GM18873 (cell line): ENCODE measurements around the gene ZC3H13.

ENCODE experiments used
- ATAC-seq: cut with Tn5 transposase; IDR thresholded peaks from one replicate; pipeline ENCODE4 v1.9.1; 2021; ENCODE audit warnings: mild to moderate bottlenecking, moderate library complexity, moderate number of reproducible peaks; ENCODE audit not compliant: unreplicated experiment, low FRiP score

The ZC3H13 gene

DNA sequence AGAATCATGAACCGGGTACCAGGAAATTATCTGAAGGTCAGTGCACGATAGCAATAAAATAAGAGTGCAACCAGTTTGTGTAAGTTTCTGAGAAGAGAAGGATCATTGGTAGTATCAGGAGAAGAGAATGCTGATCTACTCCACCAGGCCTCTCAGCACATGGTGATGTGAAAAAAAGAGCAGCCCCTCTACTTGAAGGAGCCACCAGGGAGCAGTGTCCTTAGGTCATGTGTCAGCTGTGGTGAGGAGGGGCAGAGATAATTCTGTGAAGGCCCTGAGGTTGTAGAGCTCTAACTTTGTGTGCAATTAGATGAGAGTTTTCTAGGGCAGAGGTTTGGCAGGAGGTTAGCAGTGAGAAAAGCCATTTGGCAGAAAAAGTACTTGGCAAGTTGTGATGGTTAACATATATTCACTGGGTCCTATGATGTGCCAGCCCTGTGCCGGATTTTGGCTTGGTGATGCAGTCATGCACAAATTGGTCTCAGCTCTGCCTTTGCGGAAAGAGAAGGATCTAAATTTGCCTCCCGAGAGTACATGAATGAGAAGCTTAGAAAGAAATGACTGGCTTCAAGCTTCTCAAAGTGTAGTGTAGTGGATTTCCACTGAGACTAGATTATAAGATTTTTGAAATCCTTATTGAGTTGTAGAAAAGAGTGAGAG lies 19.2 kb upstream of the ZC3H13 start:
- ATAC-seq = peak; percentile 89

DNA sequence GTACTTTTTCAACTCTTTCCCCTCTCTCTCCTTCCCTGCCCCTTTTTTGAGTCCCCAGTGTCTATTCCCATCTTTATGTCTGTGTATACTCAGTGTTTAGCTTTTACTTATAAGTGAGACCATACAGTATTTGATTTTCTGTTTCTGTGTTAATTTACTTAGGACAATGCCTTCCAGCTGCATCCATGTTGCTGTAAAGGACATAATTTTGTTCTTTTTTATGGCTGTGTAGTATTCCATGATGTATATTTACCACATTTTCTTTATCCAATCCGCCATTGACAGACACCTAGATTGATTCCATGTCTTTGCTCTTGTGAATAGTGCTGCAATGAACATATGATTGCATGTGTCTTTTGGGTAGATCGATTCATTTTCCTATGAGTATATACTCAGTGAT lies 10.7 kb upstream of the ZC3H13 start:
- ATAC-seq = no peak

GRCh38 chr13:46062185-46062584 lies 9.6 kb upstream of the ZC3H13 start:
- ATAC-seq = no peak

- no peak for ATAC-seq
These were observed 6.9 kb upstream of the ZC3H13 start for GRCh38 chr13:46059405-46059804.

- no peak for ATAC-seq
These were observed 5.7 kb upstream of the ZC3H13 start for GRCh38 chr13:46058268-46058667.

DNA sequence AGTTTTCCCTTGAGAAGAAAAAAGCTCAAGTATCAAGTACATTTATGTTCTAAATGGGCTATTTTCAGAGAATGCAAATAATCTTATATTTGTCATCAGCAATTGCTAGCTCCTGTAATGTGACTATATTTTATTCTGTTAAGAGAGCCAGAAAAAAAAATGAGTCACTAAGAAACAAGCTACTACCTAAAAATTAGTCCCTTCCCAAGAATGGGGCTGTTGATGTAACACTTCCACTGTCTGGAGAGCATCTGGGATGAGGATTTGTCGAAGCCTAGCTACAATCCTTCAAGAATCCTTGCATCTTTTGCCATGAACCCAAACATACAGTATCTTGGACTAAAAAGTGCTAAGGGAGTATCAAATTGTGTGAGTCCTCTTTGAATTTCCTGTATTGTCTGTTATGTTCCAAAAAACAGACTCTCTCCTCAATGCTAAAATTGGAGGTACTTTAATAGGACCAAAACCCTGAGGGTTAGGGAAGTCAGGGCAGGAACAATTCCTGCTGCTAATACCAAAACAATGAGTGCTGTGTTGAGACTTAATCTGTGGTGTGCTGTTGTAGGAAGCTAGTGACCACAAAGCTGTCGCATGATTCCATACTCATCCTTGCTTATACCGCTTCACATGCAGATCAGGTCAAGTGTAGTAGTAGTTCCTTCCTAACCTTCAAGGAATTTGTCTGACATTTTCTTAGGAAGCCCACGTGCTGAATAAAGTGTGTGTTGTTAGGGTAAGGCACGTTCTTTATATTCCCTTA lies 4.9 kb upstream of the ZC3H13 start:
- no peak for ATAC-seq

- ATAC-seq = no peak
These were observed 841 bp upstream of the ZC3H13 start for GRCh38 chr13:46053162-46054012.

DNA sequence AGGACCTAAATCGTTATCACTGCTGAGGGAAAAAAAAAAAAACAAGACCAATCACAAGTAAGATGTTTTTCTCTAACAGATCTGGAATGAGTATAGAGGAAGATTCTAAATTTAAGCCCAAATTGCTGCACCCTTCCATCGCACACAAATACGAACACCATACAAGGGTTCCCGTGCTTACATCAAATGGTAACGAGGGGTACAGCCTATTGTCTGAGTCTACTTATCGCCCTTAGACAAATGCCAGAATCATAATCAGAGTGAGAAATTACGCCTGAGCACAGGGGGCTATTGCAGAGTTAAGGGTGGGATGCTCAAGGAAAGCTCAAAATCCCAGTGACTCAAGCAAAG lies 603 bp downstream of the ZC3H13 start:
- ATAC-seq = no peak

- ATAC-seq = no peak
These were observed 1.8 kb downstream of the ZC3H13 start for GRCh38 chr13:46050771-46051170.

DNA sequence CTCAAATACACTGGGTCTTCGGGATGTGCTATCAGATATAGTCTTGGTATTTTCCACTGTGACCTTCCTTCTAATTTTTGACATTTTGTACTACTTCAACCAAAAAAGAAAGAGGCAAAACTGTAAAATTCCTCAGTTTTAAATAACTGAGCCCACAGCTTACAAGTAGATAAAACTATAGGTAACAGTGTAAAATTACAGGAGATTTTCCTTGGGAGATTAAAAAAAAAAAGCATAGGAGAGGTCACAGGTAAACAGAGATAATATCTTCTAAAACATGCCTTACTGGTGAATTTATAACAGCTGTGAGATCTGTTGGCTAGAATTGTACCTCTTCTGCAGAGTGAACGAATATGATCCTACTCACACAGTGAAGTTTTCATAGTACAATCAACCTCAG lies 7.1 kb downstream of the ZC3H13 start:
- no peak for ATAC-seq

- ATAC-seq = no peak
These were observed 8.9 kb downstream of the ZC3H13 start for GRCh38 chr13:46043647-46044046.

DNA sequence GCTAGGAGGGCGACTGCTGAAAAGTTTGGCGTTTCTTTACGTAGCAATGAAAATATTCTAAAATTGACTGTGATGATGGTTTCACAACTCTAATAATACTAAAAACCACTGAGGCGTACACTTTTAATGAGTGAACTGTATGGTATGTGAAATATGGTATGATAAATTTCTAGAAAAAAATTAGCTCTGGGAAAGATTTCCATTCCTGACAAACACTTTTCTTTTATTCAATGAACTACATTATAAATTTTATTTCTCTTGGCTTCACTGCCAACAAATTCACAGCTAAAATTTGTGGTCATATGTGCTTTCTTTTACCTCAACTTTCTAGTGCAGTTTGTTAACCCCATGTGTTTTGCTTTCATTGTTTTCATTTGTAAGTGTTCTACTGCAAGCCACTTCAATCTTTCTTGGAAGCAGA lies 11.1 kb downstream of the ZC3H13 start:
- ATAC-seq = no peak

GRCh38 chr13:46040763-46041162 lies 11.8 kb downstream of the ZC3H13 start:
- ATAC-seq = no peak

DNA sequence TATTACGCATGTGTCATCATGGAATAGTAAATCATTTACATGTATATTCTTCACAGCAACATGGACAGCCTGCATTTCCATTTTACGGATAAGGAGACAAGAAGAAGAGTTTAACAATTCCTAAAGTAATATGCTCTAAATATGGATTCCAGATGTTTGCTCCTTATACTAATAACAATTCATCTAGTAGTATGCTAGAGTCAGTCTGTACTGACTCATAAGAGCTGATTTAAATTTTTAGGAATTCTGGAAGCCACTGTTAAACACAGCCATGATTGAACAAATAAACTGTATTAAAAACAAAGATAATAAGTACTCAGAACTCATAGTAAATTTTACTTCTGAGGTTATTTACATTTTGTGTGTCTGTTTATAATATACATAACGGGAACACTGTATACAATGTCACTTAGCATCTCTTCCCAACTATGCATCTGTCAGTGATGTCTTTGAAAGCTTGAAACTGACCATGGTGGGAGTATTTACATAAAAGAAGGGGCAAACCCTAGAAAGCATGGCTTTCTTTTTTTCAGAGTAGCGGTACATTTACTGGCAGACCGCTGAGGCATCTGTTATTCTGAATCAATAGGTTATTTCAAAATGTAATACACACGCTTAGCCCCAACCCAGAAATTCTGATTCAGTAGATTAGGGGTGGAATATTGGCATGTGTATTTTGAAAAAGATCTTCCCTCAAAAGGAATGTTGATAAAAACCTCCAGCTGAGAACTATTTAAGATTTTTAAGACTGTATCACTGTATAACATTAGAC lies 12.9 kb downstream of the ZC3H13 start:
- no peak for ATAC-seq

- ATAC-seq = no peak
These were observed 14.2 kb downstream of the ZC3H13 start for GRCh38 chr13:46038296-46038695.

GRCh38 chr13:46035066-46035465 lies 17.5 kb downstream of the ZC3H13 start:
- no peak for ATAC-seq

- ATAC-seq = no peak
These were observed 20.2 kb downstream of the ZC3H13 start for GRCh38 chr13:46032341-46032740.

DNA sequence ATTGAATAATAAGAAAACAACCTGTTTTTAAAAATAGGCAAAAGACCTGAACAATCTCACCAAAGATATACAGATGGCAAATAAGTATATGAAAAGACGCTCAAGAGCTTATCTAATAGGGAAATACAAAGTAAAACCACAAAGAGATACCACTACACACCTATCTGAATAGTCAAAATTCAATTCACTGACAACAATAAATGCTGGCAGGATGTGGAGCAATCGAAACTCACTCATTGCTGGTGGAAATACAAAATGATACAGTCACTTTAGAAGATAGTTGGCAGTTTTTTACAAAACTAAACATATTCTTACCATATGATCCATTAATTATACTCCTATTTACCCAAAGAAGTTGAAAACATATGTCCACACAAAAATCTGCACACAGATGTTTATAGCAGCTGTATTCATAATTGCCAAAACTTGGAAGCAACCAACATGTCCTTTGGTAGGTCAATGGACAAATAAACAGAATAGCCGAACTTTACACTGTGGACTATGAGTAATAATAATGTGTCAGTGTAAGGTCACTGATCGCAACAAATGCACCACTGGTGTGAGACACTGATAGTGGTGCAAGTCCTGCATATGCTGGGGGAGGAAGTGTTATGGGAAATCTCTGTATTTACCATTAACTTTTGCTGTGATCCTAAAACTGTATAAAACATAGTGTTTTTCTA lies 20.8 kb downstream of the ZC3H13 start:
- ATAC-seq = no peak

DNA sequence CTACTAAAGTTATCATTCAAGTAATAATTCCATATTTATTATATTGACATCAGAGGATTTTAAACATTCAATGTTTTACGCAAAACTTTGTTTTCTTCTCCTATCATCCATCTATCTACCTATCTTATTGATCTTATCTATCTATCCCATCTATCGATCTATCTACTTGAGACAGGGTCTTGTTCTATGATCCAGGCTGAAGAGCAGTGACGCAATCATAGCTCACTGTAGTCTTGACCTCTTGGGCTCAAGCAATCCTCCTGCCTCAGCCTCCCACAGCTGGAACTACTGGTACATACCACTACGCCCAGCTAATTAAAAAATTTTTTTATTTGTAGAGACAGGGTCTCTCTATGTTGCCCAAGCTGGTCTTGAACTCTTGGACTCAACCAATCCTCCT lies 27.4 kb downstream of the ZC3H13 start:
- no peak for ATAC-seq

DNA sequence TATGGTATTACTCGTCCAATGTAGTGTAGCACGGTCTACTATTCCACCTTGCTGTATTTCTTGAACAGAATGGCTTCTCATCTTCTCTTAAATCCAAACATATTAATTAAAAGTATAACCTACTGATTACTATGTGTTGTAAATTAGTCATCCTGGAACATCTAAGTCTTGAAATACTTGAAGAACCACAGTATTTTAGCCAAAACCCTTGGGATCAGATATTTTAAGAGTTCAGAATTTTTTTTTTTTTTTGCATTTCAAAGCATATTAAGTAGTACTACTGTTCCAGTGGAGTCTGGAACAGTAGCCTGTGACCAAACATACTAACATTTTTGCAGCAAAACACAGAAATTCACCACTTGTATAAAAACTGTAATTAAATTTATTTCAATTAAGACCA lies 30.1 kb downstream of the ZC3H13 start:
- no peak for ATAC-seq
